Heart left ventricle (tissue), 16 donors: Measurements from ENCODE around the gene TRPV6. TPM values are rescaled to one million over a fixed set of nuclear protein-coding genes. Genes with fewer than 3 reads are reported as not detected.

Experiments
- ATAC-seq, 4 donors: fragments of 200-7000 bp; cut with Tn5 transposase; one replicate each; pipeline ENCODE4 v1.9.1; 2020 to 2022; ENCODE audit warnings: moderate library complexity in 4 of 4, mild to moderate bottlenecking in 3 of 4, moderate number of reproducible peaks in 1 of 4
- DNase-seq, 5 donors: peaks; one replicate each; pipeline ENCODE4 v3.0.0-alpha.2; 2020
- H3K27ac ChIP-seq, 12 donors: fragments of 200-600 bp; sonication (generic) in 4 of 12; one replicate each; pipeline versions ENCODE4 v1.5.0 to v1.8.0; 2016 to 2022; ENCODE audit warnings: mild to moderate bottlenecking in 2 of 12
- H3K27me3 ChIP-seq, 9 donors: fragments of 200-600 bp; sonication (generic) in 2 of 9; one replicate each; pipeline versions ENCODE4 v1.5.1 to v1.8.0; 2016 to 2022; ENCODE audit warnings: mild to moderate bottlenecking in 3 of 9
- H3K36me3 ChIP-seq, 9 donors: fragments of 200-600 bp; sonication (generic) in 2 of 9; one replicate each; pipeline versions ENCODE4 v1.5.0 to v1.8.0; 2018 to 2022; ENCODE audit warnings: mild to moderate bottlenecking in 2 of 9
- H3K4me1 ChIP-seq, 12 donors: fragments of 200-600 bp; sonication (generic) in 4 of 12; one replicate each; pipeline versions ENCODE4 v1.5.0 to v1.8.0; 2016 to 2022; ENCODE audit warnings: mild to moderate bottlenecking in 3 of 12
- H3K4me3 ChIP-seq, 12 donors: fragments of 200-600 bp; sonication (generic) in 4 of 12; one replicate each; pipeline versions ENCODE4 v1.5.0 to v1.8.0; 2017 to 2022; ENCODE audit warnings: mild to moderate bottlenecking in 9 of 12, moderate library complexity in 4 of 12
- H3K9me3 ChIP-seq, 12 donors: fragments of 200-600 bp; sonication (generic) in 4 of 12; one replicate each; pipeline versions ENCODE4 v1.5.0 to v1.8.0; 2016 to 2022; ENCODE audit warnings: mild to moderate bottlenecking in 1 of 12
- CTCF ChIP-seq, 12 donors: fragments of 200-600 bp; sonication (generic) in 4 of 12; IDR thresholded peaks; one replicate each; pipeline versions ENCODE4 v1.5.0 to v1.8.0; 2018 to 2022; ENCODE audit warnings: antibody characterized with exemption in 12 of 12, mild to moderate bottlenecking in 5 of 12
- POLR2A ChIP-seq, 2 donors: fragments of 450-650 bp; IDR thresholded peaks; one replicate each; pipeline ENCODE4 v1.6.1; 2017; ENCODE audit warnings: antibody characterized with exemption in 2 of 2, mild to moderate bottlenecking in 2 of 2, moderate library complexity in 2 of 2
- WGBS, 4 donors: extraction: QIAGEN DNeasy Blood & Tissue Kit in 2 of 4; methylation state at CpG; one replicate each; pipeline versions ENCODE4 v1.1.5 to v1.1.7; 2013 to 2018; 5-methylcytosine and 5-hydroxymethylcytosine counted together
- intact Hi-C, 10 donors: fragments of 100-400 bp; cut with DNase I; formaldehyde crosslinking; loops; one replicate each; pipeline versions ENCODE4 v1.11.1 to v1.14.2; 2022
- polyA plus RNA-seq, 2 donors: library from polyadenylated mRNA; stranded (reverse); fragments of 200-250 nt; gene quantifications; one replicate each; pipeline ENCODE4 v1.2.3, GENCODE V29; 2013
- total RNA-seq, 9 donors: library from RNA; depleted of rRNA in 2 of 9; stranded (reverse); fragments of >200 nt in 2 of 9; fragmentation: NEBNext Ultra II Directional in 3 of 9; extraction: Animal tissue kit (Norgen Biotek cat#: 25700) in 3 of 9; gene quantifications; one replicate each; pipeline versions ENCODE4 v1.1.0 to v1.2.4, GENCODE V29; 2016 to 2023
- donor health status: ischemic (EF 13 %, LVEDD 7.1; RV severe dilation, severe dysfunction).
- donor health status: healthy with polysubstance abuse.
- donor health status: DM: no; HTN: yes; CAD: no.
- donor health status: DM: no; HTN: no; CAD: no.
- donor health status: ischemic (EF 25% LVEDD 6.9; RV normal size, moderate dysfunction).
- donor health status: ischemic (EF 25% LVEDD 5.7; RV mildly dilated, moderate dysfunction).
- donor health status: healthy.
- donor health status: DM: yes; HTN: yes; CAD: no.
- donor health status: ischemic (EF 35%, LVEDD 5.7; RV mildly dilated, moderate dysfunction).
- donor health status: nonischemic (EF 11% LVEDD 7.7; RV severe dilation, severe dysfunction).
- donor health status: DM: yes; HTN: yes; CAD: no.
- donor health status: PGD.
- donor health status: ischemic (EF 29% LVEDD 5.4; RV normal size, mild dysfunction).
- donor health status: nonischemic (EF 23%, LVEDD 6.1; RV moderate dilation, normal function).

The TRPV6 gene
- total and polyA plus RNA-seq, 11 donors = 0.68 TPM; not detected in 10

GRCh38 chr7:142833174-142834048 is 52.1 kb downstream of the TRPV6 start:
- TF ChIP-seq CTCF (IDR thresholded peaks at IDR 0.05) (no peak), POLR2A (IDR thresholded peaks at IDR 0.05) (no peak)
- no peak overlapping the region for H3K4me3 ChIP-seq
- H3K4me1 ChIP-seq = no peaks in the 10 kb centered on the region
- DNase-seq = no peak
- ATAC-seq = no peak
- no peaks in the 10 kb centered on the region for H3K9me3 ChIP-seq
- intact Hi-C loops = no loop called here
- 39 to 49% (median 40%) methylated on average over 6 of the region's 6 CpGs for WGBS, 4 donors
- H3K36me3 ChIP-seq = no peaks in the 10 kb centered on the region
- peaks cover 0 to 7% (median 0%) of the 10 kb centered on the region in 9 donors for H3K27me3 ChIP-seq
- H3K27ac ChIP-seq = no peak overlapping the region

GRCh38 chr7:142832417-142832816 is 53.1 kb downstream of the TRPV6 start:
- 65 to 73% (median 68%) methylated on average over 2 of the region's 2 CpGs for WGBS, 4 donors
- H3K36me3 ChIP-seq = no peaks in the 10 kb centered on the region
- TF ChIP-seq POLR2A (IDR thresholded peaks at IDR 0.05) = no peak
- TF ChIP-seq CTCF (IDR thresholded peaks at IDR 0.05) = no peak
- H3K4me3 ChIP-seq = no peak overlapping the region
- intact Hi-C loops = no loop called here
- H3K27ac ChIP-seq = no peak overlapping the region
- H3K4me1 ChIP-seq = no peaks in the 10 kb centered on the region
- DNase-seq (no peak), ATAC-seq (no peak)
- H3K27me3 ChIP-seq = peaks cover 0 to 7% (median 0%) of the 10 kb centered on the region in 9 donors
- H3K9me3 ChIP-seq = no peaks in the 10 kb centered on the region

GRCh38 chr7:142827951-142828500 is 57.5 kb downstream of the TRPV6 start:
- H3K4me3 ChIP-seq = no peak overlapping the region
- ATAC-seq (no peak), DNase-seq (no peak)
- 42 to 55% (median 46%) methylated on average over 1 of the region's 1 CpG for WGBS, 4 donors
- H3K36me3 ChIP-seq = no peaks in the 10 kb centered on the region
- no peaks in the 10 kb centered on the region for H3K4me1 ChIP-seq
- H3K9me3 ChIP-seq = peaks cover 0 to 7% (median 0%) of the 10 kb centered on the region in 12 donors
- no peak overlapping the region for H3K27ac ChIP-seq
- TF ChIP-seq POLR2A (IDR thresholded peaks at IDR 0.05) (no peak), CTCF (IDR thresholded peaks at IDR 0.05) (no peak)
- intact Hi-C loops = loop anchor here in 1 of 10 donors (10.0 kb wide), 1 partner anchor 63 kb away; no protein-coding TSS in a partner anchor
- peaks cover 0 to 14% (median 0%) of the 10 kb centered on the region in 9 donors for H3K27me3 ChIP-seq

GRCh38 chr7:142822714-142823113 is 62.8 kb downstream of the TRPV6 start:
- WGBS, 4 donors = 0 to 1% (median 0%) methylated on average over 1 of the region's 1 CpG
- no peak overlapping the region for H3K27ac ChIP-seq
- no peak for ATAC-seq
- no peak overlapping the region for H3K4me3 ChIP-seq
- H3K9me3 ChIP-seq = peaks cover 0 to 17% (median 0%) of the 10 kb centered on the region in 12 donors
- intact Hi-C loops = loop anchor here in 1 of 10 donors (10.0 kb wide), 1 partner anchor 58 kb away; no protein-coding TSS in a partner anchor
- H3K4me1 ChIP-seq = no peaks in the 10 kb centered on the region
- H3K27me3 ChIP-seq = peaks cover 0 to 15% (median 0%) of the 10 kb centered on the region in 9 donors
- DNase-seq = no peak
- TF ChIP-seq POLR2A (IDR thresholded peaks at IDR 0.05) (no peak), CTCF (IDR thresholded peaks at IDR 0.05) (no peak)
- no peaks in the 10 kb centered on the region for H3K36me3 ChIP-seq
